Pulmonary artery endothelial cell (primary cell): ENCODE measurements around the gene KIFC3. TPM values are rescaled to one million over a fixed set of nuclear protein-coding genes. Genes with fewer than 3 reads are reported as not detected.
"Not testable (repeated sequence)": the region's sequence is repeated elsewhere in the genome, so short reads cannot be mapped to it uniquely, and the experiment has no call there.

Experiments used
- DNase-seq: peaks from one replicate; pipeline ENCODE4 v3.0.0-alpha.2; 2011; ENCODE audit warnings: low read depth, low spot score
- total RNA-seq: library from RNA; depleted of rRNA; stranded (reverse); fragments of >200 nt; gene quantifications from 2 replicates; pipeline ENCODE4 v1.2.3, GENCODE V29; 2014

KIFC3 gene
- total RNA-seq, 1 donor from 2014 or later: 53.3 TPM

- DNase-seq: no peak
Observed at GRCh38 chr16:57724531-57724930, 77.8 kb downstream of the KIFC3 start.

- DNase-seq: no peak
Observed at GRCh38 chr16:57723170-57723569, 79.1 kb downstream of the KIFC3 start.

GRCh38 chr16:57722651-57723050 lies 79.6 kb downstream of the KIFC3 start:
- DNase-seq: no peak

GRCh38 chr16:57722210-57722499 lies 80.1 kb downstream of the KIFC3 start:
- DNase-seq: no peak

- no peak for DNase-seq
Observed at GRCh38 chr16:57721356-57722209, 80.7 kb downstream of the KIFC3 start.

- peak; percentile 15 for DNase-seq
Observed at GRCh38 chr16:57720142-57720575, 82.1 kb downstream of the KIFC3 start.

- DNase-seq: no peak
Observed at GRCh38 chr16:57714047-57714446, 88.2 kb downstream of the KIFC3 start.

GRCh38 chr16:57713596-57713995 lies 88.7 kb downstream of the KIFC3 start:
- no peak for DNase-seq

GRCh38 chr16:57712569-57712968 lies 89.7 kb downstream of the KIFC3 start:
- DNase-seq: not testable (repeated sequence)

- DNase-seq: no peak
Observed at GRCh38 chr16:57711993-57712392, 90.3 kb downstream of the KIFC3 start.

- no peak for DNase-seq
Observed at GRCh38 chr16:57711346-57711745, 90.9 kb downstream of the KIFC3 start.

- no peak for DNase-seq
Observed at GRCh38 chr16:57709663-57710062, 92.6 kb downstream of the KIFC3 start.

Other genes with a start within 250 kb of the KIFC3 start
- gene ADGRG1, start 173.9 kb downstream of the KIFC3 start, total RNA-seq: 22.8 and 32.1 TPM in 2 replicates
- gene ADGRG3, start 134.2 kb downstream of the KIFC3 start, total RNA-seq: not detected in 2 replicates
- 0.13 and 0.21 TPM in 2 replicates for gene DRC7, start 107.7 kb downstream of the KIFC3 start, total RNA-seq
- gene KATNB1, start 66.7 kb downstream of the KIFC3 start, total RNA-seq: 25.4 and 40.2 TPM in 2 replicates
- 0.11 and 0.20 TPM in 2 replicates for gene CNGB1, start 168.6 kb upstream of the KIFC3 start, total RNA-seq
- 2.7 and 4.1 TPM in 2 replicates for gene ZNF319, start 198.2 kb upstream of the KIFC3 start, total RNA-seq
- 37.3 and 71.8 TPM in 2 replicates for gene USB1, start 198.9 kb upstream of the KIFC3 start, total RNA-seq
- gene MMP15, start 223.3 kb upstream of the KIFC3 start, total RNA-seq: 3.6 and 5.1 TPM in 2 replicates